Mesenchymal stem cell (in vitro differentiated cells and primary cell): ENCODE measurements around the gene CACNA1C.
A peak's percentile ranks its signal among the peaks of the same experiment; 100 is the strongest.

Experiments
- DNase-seq: peaks from one replicate; pipeline ENCODE4 v3.0.0-alpha.2; 2013
- H2AFZ ChIP-seq: one replicate; pipeline ENCODE4 v1.6.1; 2013; ENCODE audit warnings: low read depth, mild to moderate bottlenecking, control low read depth, inconsistent platforms, low read length, moderate library complexity
- H2AK5ac ChIP-seq: 2 replicates; pipeline ENCODE4 v1.6.1; 2013; ENCODE audit warnings: low read length, moderate library complexity, mild to moderate bottlenecking, inconsistent platforms; ENCODE audit not compliant: severe bottlenecking
- H2BK120ac ChIP-seq: one replicate; pipeline ENCODE4 v1.6.1; 2013; ENCODE audit warnings: low read depth, mild to moderate bottlenecking, inconsistent platforms, low read length, moderate library complexity
- H2BK12ac ChIP-seq, 2 experiments: one replicate each; pipeline ENCODE4 v1.6.1; 2013; ENCODE audit warnings: inconsistent platforms in 2 of 2, low read length in 2 of 2, mild to moderate bottlenecking in 2 of 2, moderate library complexity in 2 of 2, control low read depth in 1 of 2
- H2BK15ac ChIP-seq: one replicate; pipeline ENCODE4 v1.6.1; 2013; ENCODE audit warnings: mild to moderate bottlenecking, low read depth, inconsistent platforms; ENCODE audit not compliant: poor library complexity, severe bottlenecking
- H2BK5ac ChIP-seq: 2 replicates; pipeline ENCODE4 v1.6.1; 2013; ENCODE audit warnings: low read depth, mild to moderate bottlenecking, low read length, control low read depth, inconsistent platforms; ENCODE audit not compliant: poor library complexity, severe bottlenecking
- H3K14ac ChIP-seq, 2 experiments: one replicate each; pipeline ENCODE4 v1.6.1; 2013; ENCODE audit warnings: inconsistent platforms in 2 of 2, low read length in 2 of 2, control low read depth in 1 of 2, mild to moderate bottlenecking in 1 of 2, moderate library complexity in 1 of 2
- H3K18ac ChIP-seq, 2 experiments: one replicate each; pipeline ENCODE4 v1.6.1; 2013; ENCODE audit warnings: inconsistent platforms in 2 of 2, low read length in 2 of 2, control low read depth in 1 of 2, low read depth in 1 of 2, mild to moderate bottlenecking in 1 of 2
- H3K23ac ChIP-seq, 2 experiments: one replicate each; pipeline ENCODE4 v1.6.1; 2013; ENCODE audit warnings: inconsistent platforms in 2 of 2, low read length in 2 of 2, mild to moderate bottlenecking in 2 of 2, moderate library complexity in 2 of 2, control low read depth in 1 of 2
- H3K27ac ChIP-seq: 2 replicates; pipeline ENCODE4 v1.5.1; 2013; ENCODE audit warnings: mild to moderate bottlenecking, moderate library complexity, low read length, control low read depth, inconsistent platforms; ENCODE audit not compliant: poor library complexity, severe bottlenecking
- H3K27me3 ChIP-seq, 2 experiments: 2 replicates each; pipeline versions ENCODE4 v1.6.1 to v1.7.0; 2013; ENCODE audit warnings: low read length in 2 of 2, mild to moderate bottlenecking in 2 of 2, moderate library complexity in 2 of 2, control low read depth in 1 of 2, inconsistent platforms in 1 of 2; ENCODE audit not compliant: control insufficient read depth in 1 of 2, insufficient read depth in 1 of 2
- H3K36me3 ChIP-seq, 2 experiments: 2 replicates each; pipeline versions ENCODE4 v1.6.1 to v1.7.0; 2013; ENCODE audit warnings: low read length in 2 of 2, control low read depth in 1 of 2, inconsistent platforms in 1 of 2, low read depth in 1 of 2, mild to moderate bottlenecking in 1 of 2; ENCODE audit not compliant: insufficient read depth in 2 of 2, control insufficient read depth in 1 of 2
- H3K4ac ChIP-seq, 2 experiments: one replicate each; pipeline ENCODE4 v1.6.1; 2013; ENCODE audit warnings: inconsistent platforms in 2 of 2, low read length in 2 of 2, mild to moderate bottlenecking in 2 of 2, moderate library complexity in 2 of 2, control low read depth in 1 of 2, low read depth in 1 of 2
- H3K4me1 ChIP-seq: 2 replicates; pipeline ENCODE4 v1.6.1; 2013; ENCODE audit warnings: low read depth, low read length, control low read depth; ENCODE audit not compliant: control insufficient read depth, insufficient read depth
- H3K4me2 ChIP-seq: 2 replicates; pipeline ENCODE4 v1.6.1; 2013; ENCODE audit warnings: low read length, mild to moderate bottlenecking, inconsistent platforms; ENCODE audit not compliant: poor library complexity, severe bottlenecking
- H3K4me3 ChIP-seq, 2 experiments: 2 replicates each; pipeline versions ENCODE4 v1.5.1 to v1.7.0; 2013; ENCODE audit warnings: low read length in 2 of 2, mild to moderate bottlenecking in 2 of 2, control low read depth in 1 of 2, low read depth in 1 of 2; ENCODE audit not compliant: insufficient read depth in 1 of 2
- H3K79me1 ChIP-seq: replicated peaks from 2 replicates; pipeline ENCODE4 v1.6.1; 2013; ENCODE audit warnings: mild to moderate bottlenecking, control low read depth, low read length, inconsistent platforms; ENCODE audit not compliant: poor library complexity, severe bottlenecking
- H3K9ac ChIP-seq: 2 replicates; pipeline ENCODE4 v1.7.0; 2013; ENCODE audit warnings: mild to moderate bottlenecking, low read length, moderate library complexity
- H3K9me3 ChIP-seq: 2 replicates; pipeline ENCODE4 v1.7.0; 2013; ENCODE audit warnings: mild to moderate bottlenecking, low read length; ENCODE audit not compliant: control insufficient read depth
- H4K8ac ChIP-seq: one replicate; pipeline ENCODE4 v1.6.1; 2013; ENCODE audit warnings: inconsistent platforms, mild to moderate bottlenecking, low read length, moderate library complexity
- H4K91ac ChIP-seq: one replicate; pipeline ENCODE4 v1.6.1; 2013; ENCODE audit warnings: mild to moderate bottlenecking, low read length, inconsistent platforms
- WGBS: methylation state at CpG from one replicate; pipeline ENCODE4 v1.1.7; 2013; ENCODE audit warnings: mixed read lengths; 5-methylcytosine and 5-hydroxymethylcytosine counted together

Gene CACNA1C

GRCh38 chr12:2328661-2329060, 275.9 kb downstream of the CACNA1C start:
- Histone ChIP-seq H4K8ac (no peak overlapping the region), H3K4me1 (peaks cover 5% of the 10 kb centered on the region), H2BK120ac (no peak overlapping the region), H3K27ac (no peak overlapping the region), H3K4me2 (no peak overlapping the region), H3K9me3 (no peaks in the 10 kb centered on the region), H3K4me3 (no peak overlapping the region), H3K79me1 (no peaks in the 10 kb centered on the region), H3K23ac (no peak overlapping the region), H3K9ac (no peak overlapping the region), H3K27me3 (peaks cover 0 to 17% of the 10 kb centered on the region in 2 experiments), H2BK12ac (no peak overlapping the region), H2AFZ (no peak overlapping the region), H2BK5ac (no peak overlapping the region), H2AK5ac (no peak overlapping the region), H3K14ac (no peak overlapping the region), H3K4ac (no peak overlapping the region), H2BK15ac (no peak overlapping the region), H4K91ac (no peak overlapping the region), H3K36me3 (peaks cover 0 to 3% of the 10 kb centered on the region in 2 experiments), H3K18ac (no peak overlapping the region)
- no peak for DNase-seq
- 97% methylated on average over 3 of the region's 3 CpGs for WGBS

GRCh38 chr12:2329661-2330210, 276.9 kb downstream of the CACNA1C start:
- no peak overlapping the region for H3K14ac ChIP-seq
- H3K4me2 ChIP-seq, result no peak overlapping the region
- no peak overlapping the region for H3K4me3 ChIP-seq
- peaks cover 0 to 13% of the 10 kb centered on the region in 2 experiments for H3K27me3 ChIP-seq
- peaks cover 0 to 3% of the 10 kb centered on the region in 2 experiments for H3K36me3 ChIP-seq
- peak; percentile 21 for DNase-seq
- no peaks in the 10 kb centered on the region for H3K79me1 ChIP-seq
- no peak overlapping the region for H4K8ac ChIP-seq
- no peak overlapping the region for H2BK120ac ChIP-seq
- H2AK5ac ChIP-seq, result no peak overlapping the region
- H3K23ac ChIP-seq, result no peak overlapping the region
- no peak overlapping the region for H3K4ac ChIP-seq
- H3K27ac ChIP-seq, result no peak overlapping the region
- H4K91ac ChIP-seq, result no peak overlapping the region
- no peak overlapping the region for H2BK5ac ChIP-seq
- H3K9ac ChIP-seq, result no peak overlapping the region
- H3K18ac ChIP-seq, result no peak overlapping the region
- H2BK15ac ChIP-seq, result no peak overlapping the region
- H3K9me3 ChIP-seq, result no peaks in the 10 kb centered on the region
- no peak overlapping the region for H2AFZ ChIP-seq
- peak overlapping the region in 1 of 2 experiments; percentile 15 for H2BK12ac ChIP-seq
- peaks cover under 1% of the 10 kb centered on the region for H3K4me1 ChIP-seq
- WGBS, result 72% methylated on average over 7 of the region's 7 CpGs

- Histone ChIP-seq H3K9me3 (no peaks in the 10 kb centered on the region), H3K9ac (no peak overlapping the region), H3K36me3 (peaks cover 0 to 3% of the 10 kb centered on the region in 2 experiments), H2BK15ac (no peak overlapping the region), H4K8ac (no peak overlapping the region), H3K79me1 (no peaks in the 10 kb centered on the region), H3K4me2 (no peak overlapping the region), H3K4me3 (no peak overlapping the region), H2BK5ac (no peak overlapping the region), H4K91ac (no peak overlapping the region), H3K27ac (no peak overlapping the region), H2BK120ac (no peak overlapping the region), H3K4me1 (peaks cover 15% of the 10 kb centered on the region), H2BK12ac (no peak overlapping the region), H3K4ac (no peak overlapping the region), H3K18ac (no peak overlapping the region), H3K27me3 (peaks cover 0 to 8% of the 10 kb centered on the region in 2 experiments), H2AK5ac (no peak overlapping the region), H2AFZ (no peak overlapping the region), H3K23ac (no peak overlapping the region), H3K14ac (no peak overlapping the region)
- no CpG with 5 or more reads among the region's 1 CpG for WGBS
- no peak for DNase-seq
Measured at GRCh38 chr12:2332236-2332635, 279.4 kb downstream of the CACNA1C start.

GRCh38 chr12:2332947-2333346, 280.2 kb downstream of the CACNA1C start:
- WGBS, result 71% methylated on average over 7 of the region's 7 CpGs
- no peak overlapping the region for H3K27ac ChIP-seq
- peak overlapping the region; percentile 66 for H2BK120ac ChIP-seq
- H2AFZ ChIP-seq, result no peak overlapping the region
- H3K79me1 ChIP-seq, result no peaks in the 10 kb centered on the region
- no peak for DNase-seq
- peak overlapping the region; percentile 40 to 64 for H2BK12ac ChIP-seq
- H3K4me2 ChIP-seq, result no peak overlapping the region
- H3K23ac ChIP-seq, result no peak overlapping the region
- H4K8ac ChIP-seq, result no peak overlapping the region
- no peak overlapping the region for H3K9ac ChIP-seq
- no peaks in the 10 kb centered on the region for H3K9me3 ChIP-seq
- no peak overlapping the region for H3K4me3 ChIP-seq
- peak overlapping the region; percentile 86 for H4K91ac ChIP-seq
- H3K18ac ChIP-seq, result peak overlapping the region; percentile 22 to 70
- peaks cover 0 to 6% of the 10 kb centered on the region in 2 experiments for H3K27me3 ChIP-seq
- no peak overlapping the region for H3K14ac ChIP-seq
- H2BK15ac ChIP-seq, result peak overlapping the region; percentile 91
- peaks cover 20% of the 10 kb centered on the region for H3K4me1 ChIP-seq
- H3K36me3 ChIP-seq, result no peaks in the 10 kb centered on the region
- no peak overlapping the region for H2BK5ac ChIP-seq
- peak overlapping the region; percentile 3 to 30 for H3K4ac ChIP-seq
- no peak overlapping the region for H2AK5ac ChIP-seq
